Right lung (tissue), 5 donors: ENCODE data around the gene GPN1. TPM values are rescaled to one million over a fixed set of nuclear protein-coding genes. Genes with fewer than 3 reads are reported as not detected.
A peak's percentile ranks its signal among the peaks of the same experiment; 100 is the strongest.
"Not testable (repeated sequence)": the region's sequence is repeated elsewhere in the genome, so short reads cannot be mapped to it uniquely, and the experiment has no call there.

ENCODE experiments used
- DNase-seq, 2 donors: peaks; one replicate each; pipeline ENCODE4 v3.0.0-alpha.2; 2013
- polyA plus RNA-seq, 5 donors: library from polyadenylated mRNA; unstranded; fragments of 120-200 nt; gene quantifications; one replicate each; pipeline versions ENCODE4 v1.2.1 to v1.2.3, GENCODE V29; 2013; ENCODE audit warnings: inconsistent platforms in 1 of 5, low replicate concordance in 1 of 5; ENCODE audit not compliant: insufficient read length in 5 of 5, insufficient read depth in 1 of 5

GPN1 gene
- polyA plus RNA-seq, 5 donors = 51.2 to 68.1 (median 64.2) TPM

GRCh38 chr2:27624943-27625342 lies 3.9 kb upstream of the GPN1 start:
- DNase-seq = no peak

DNA sequence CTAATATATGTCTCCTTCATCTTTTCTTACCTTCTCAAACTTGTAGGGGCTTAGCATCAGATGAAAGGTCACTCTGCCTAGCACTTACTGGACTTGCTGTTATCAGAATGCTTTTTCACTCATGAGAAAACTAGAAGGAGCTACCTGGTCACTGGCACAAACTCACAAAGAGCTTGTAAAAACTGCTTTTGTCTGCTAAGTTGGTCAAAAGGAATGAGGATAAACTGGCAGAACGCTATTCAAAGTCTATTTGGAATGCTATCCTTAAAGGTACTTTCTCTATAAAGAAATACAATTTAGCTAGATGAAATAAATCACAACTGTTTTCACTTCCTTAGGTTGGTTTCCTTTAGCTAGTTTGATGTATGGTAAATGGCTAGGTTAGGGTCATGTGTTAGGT lies 2.5 kb upstream of the GPN1 start:
- DNase-seq = not testable (repeated sequence)

GRCh38 chr2:27626921-27627320 lies 1.9 kb upstream of the GPN1 start:
- not testable (repeated sequence) for DNase-seq

- peak in 1 of 2 donors; percentile 2 for DNase-seq
Measured at GRCh38 chr2:27627963-27628766, 685 bp upstream of the GPN1 start.

DNA sequence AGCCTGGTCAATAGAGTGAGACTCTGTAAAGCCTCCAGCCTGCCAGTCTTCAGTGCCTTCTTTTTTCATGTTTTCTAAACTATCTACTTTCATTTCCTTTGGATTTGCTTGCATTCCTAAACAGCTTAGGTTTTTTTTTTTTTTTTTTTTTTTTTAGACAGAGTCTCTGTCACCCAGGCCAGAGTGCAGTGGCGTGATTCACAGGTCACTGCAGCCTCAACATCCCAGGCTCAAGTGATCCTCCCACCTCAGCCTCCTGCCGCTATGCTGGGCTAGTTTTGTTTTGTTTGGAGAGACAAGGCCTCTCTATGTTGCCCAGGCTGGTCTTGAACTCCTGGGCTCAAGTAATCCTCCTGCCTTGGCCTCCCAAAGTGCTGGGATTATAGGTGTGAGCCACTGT lies 1.4 kb downstream of the GPN1 start:
- DNase-seq = not testable (repeated sequence)

GRCh38 chr2:27634291-27634690 lies 5.4 kb downstream of the GPN1 start:
- DNase-seq = no peak

- DNase-seq = no peak
Measured at GRCh38 chr2:27636766-27637165, 7.9 kb downstream of the GPN1 start.

DNA sequence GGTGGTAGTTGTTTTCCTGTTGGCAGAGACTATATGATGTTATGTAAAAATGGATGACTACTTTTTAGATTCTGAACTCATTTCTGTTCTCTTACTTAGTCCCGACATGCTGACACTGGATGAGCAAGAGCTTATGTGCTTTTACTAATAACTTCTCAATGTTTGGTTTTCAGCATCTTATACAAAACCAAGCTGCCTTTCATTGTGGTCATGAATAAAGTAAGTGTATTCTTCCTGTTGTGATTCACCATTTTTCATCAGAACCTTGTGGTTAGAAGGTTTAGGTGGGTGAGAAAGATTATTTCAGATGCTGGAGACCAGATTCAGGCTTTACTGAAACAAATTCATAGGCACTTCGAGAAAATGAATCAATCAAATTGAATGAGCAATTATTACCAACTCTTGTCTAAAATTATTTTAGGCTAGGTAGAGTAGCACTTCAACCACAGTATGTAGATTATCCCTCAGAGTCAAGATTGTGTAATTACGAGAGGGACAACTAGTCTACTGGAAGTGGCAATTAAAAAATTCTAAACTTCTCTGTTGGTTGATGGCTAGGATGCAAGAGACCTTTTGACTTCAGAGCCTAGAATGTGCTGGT lies 9.3 kb downstream of the GPN1 start:
- no peak for DNase-seq

GRCh38 chr2:27638709-27639108 lies 9.9 kb downstream of the GPN1 start:
- no peak for DNase-seq

DNA sequence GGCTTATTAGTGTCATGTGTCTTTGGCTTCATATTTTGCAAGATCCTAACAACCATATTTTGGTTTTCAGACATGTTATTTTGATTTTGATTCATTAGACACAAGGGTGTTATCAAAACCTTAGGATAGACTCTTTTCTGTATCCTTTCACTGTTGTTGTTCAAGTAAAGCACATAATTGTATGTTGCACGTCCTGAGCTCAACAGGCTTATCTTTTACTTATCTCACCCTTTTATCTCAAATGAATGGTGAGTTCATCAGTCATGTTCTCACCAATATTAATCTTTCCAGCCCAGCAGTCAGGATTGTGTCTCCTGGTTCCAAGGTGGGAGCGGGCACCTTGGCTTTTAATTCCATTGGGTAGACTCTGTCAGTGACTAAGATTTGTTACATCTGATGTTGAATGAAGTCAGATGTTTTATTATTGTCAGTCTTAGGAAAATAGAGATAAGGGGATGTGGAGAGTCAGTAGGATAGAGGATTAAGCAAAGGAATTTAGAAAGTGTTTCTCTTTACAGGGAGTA lies 11.9 kb downstream of the GPN1 start:
- DNase-seq = no peak

DNA sequence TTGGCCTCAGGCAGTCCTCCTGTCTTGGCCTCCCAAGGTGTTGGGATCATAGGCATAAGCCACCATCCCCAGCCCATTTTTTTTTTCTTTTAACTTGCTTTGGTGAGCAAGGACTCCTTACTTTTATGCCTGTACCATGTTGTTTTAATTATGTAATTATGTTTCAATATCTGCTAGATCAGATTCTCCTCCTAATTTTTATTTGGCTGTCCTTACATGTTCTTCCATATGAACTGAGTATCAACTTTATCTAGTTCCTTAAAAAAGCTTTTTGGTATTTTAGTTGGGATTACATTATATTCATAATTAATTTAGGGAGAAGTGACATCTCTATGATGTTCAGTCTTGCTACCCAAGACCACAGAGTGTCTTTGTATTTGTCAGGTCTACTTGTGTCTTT lies 16.3 kb downstream of the GPN1 start:
- DNase-seq = no peak

GRCh38 chr2:27647289-27647688 lies 18.4 kb downstream of the GPN1 start:
- DNase-seq = no peak

DNA sequence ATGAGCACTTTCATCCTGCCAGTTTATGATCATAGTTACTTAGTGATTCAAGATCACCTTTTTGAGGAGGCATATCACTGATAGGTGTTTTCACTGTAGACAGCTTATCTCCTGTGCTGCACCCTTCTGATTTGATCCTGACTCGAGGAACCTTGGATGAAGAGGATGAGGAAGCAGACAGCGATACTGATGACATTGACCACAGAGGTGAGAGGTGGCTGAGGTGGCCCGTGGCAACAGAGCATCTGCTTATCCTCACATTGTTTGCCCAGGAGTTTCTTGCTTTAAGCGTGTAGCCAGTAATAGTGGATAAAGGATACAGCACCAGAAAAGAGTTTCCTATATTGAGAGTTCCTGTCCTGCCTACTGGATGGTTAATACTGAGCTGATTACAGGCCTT lies 18.9 kb downstream of the GPN1 start:
- no peak for DNase-seq

DNA sequence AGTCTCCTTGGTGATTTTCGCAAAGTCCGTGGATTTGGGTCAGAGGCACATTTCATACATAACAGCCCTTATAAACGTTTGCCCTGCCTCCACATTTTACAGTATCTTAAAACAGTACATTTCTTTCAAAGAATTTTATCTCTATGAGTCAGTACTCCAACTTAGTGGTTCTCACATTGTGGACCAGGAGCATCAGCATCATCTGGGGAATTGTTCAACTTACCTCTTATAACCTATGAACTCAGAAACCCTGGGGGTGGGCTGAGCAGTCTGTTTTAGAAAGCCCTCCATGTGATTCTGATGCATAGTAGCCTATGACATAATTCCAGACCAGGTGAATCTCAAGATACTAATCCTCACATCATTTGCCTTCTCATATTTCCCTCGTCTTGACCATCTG lies 22.2 kb downstream of the GPN1 start:
- no peak for DNase-seq

DNA sequence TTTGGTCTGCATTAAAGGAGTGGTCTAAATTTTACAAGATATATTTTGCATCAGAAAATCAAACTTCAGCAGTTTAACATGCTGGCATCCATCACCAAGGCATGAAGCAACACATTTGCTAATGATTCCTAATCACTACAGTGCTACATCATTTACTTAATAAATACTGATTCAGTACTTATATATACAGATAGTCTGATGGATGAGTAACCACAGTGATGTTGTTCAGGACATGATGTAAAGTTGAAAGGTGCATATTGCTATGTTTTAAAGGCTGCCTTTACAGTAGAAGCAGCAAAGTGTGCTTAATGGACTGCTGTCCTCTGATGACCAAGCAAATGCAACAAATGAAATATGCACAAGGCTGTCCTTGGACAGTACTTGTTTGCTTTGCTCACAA lies 23.5 kb downstream of the GPN1 start:
- DNase-seq = no peak

GRCh38 chr2:27652790-27653189 lies 23.9 kb downstream of the GPN1 start:
- DNase-seq = no peak

GRCh38 chr2:27653397-27653796 lies 24.5 kb downstream of the GPN1 start:
- no peak for DNase-seq

GRCh38 chr2:27655155-27655951 lies 26.5 kb downstream of the GPN1 start:
- DNase-seq = no peak

GRCh38 chr2:27661371-27661770 lies 32.5 kb downstream of the GPN1 start:
- DNase-seq = no peak

DNA sequence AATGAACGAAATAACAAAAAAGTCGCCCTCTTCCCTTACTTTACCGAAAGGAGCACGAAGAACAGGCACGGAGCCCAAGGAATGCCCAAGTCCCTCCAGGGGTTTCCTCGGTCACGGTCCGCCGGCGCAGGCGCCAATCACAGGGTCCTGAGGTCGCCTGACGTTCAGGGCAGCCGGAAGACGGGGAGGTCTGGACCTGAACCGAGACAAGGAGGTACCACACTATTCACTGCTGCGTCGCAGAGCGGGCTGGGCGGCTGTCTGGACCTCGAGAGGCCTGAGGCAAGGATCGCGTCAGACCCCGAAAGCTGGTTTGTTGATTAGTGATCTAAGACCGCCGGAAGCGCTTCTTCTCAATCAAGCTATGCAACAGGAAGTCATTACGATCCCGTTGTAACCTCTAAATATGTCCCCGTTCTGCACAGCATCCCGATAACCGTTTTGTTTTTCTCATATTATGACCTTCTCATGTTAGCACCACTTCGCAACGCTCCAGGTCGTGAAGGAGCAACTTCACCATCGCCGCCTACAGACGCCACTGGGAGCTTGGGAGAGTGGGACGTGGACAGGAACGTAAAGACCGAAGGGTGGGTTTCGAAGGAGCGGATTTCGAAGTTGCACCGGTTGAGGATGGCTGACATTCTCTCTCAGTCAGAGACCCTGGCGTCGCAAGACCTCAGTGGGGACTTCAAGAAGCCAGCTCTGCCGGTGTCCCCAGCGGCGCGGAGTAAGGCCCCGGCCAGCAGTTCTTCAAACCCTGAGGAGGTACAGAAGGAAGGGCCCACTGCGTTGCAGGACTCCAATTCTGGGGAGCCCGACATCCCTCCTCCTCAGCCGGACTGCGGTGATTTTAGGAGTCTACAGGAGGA lies 34.7 kb downstream of the GPN1 start, which contains the start of the genes SLC4A1AP and SUPT7L:
Gene SLC4A1AP, plus strand, starts transcription at position 605 of the 869 bp plus-strand sequence. Its CDS starts 26 bp downstream, at position 631.
Gene SUPT7L, minus strand, starts transcription at position 330 of the 869 bp plus-strand sequence. CDS start 1,422 bp downstream, outside the sequence.
- DNase-seq = peak; percentile 89 to 90

DNA sequence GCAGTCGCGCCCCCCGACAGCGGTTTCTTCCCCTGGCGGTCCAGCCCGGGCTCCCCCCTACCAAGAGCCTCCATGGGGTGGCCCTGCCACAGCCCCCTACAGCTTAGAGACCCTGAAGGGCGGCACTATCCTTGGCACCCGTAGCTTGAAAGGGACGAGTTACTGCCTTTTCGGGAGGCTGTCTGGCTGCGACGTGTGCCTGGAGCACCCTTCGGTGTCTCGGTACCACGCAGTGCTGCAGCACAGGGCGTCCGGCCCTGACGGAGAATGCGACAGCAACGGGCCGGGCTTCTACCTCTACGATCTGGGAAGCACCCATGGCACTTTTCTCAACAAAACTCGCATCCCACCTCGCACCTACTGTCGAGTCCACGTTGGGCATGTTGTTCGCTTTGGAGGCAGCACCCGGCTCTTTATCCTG lies 35.3 kb downstream of the GPN1 start:
- DNase-seq = no peak
